GM18499 (cell line): Measurements from ENCODE around the gene FHAD1.

Source experiments
- ATAC-seq: cut with Tn5 transposase; IDR thresholded peaks from one replicate; pipeline ENCODE4 v1.9.1; 2021; ENCODE audit warnings: moderate number of reproducible peaks; ENCODE audit not compliant: insufficient read depth, unreplicated experiment

FHAD1 gene

DNA sequence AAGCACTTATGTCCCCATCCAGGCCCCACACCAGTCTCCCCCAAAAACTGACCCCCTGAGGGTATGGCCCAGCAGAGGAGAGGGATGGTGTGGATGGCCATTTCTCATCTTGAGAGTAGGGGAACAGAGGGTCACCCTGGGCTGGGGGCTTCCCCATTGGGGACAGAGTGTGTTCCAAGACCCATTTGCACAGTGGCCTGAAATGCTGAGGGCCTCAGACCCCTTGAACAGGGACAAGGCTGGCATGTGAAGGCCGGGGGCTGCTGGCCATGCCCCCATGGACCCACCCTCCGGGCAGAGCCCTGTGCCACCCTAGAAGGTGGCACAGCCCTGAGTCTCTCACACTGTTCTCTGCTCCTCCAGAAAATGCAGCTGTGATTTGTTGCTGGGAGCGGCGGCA is 199.2 kb downstream of the FHAD1 start:
- no peak for ATAC-seq
